Measurements from ENCODE around the gene ZIC1. TPM values are rescaled to one million over a fixed set of nuclear protein-coding genes. Genes with fewer than 3 reads are reported as not detected.

The ZIC1 gene
- total RNA-seq, 4 donors from 2014 or later = not detected

- intact Hi-C loops (cut with DNase I) = no loop called here
- Histone ChIP-seq H3K9me3 (peaks cover 0 to 4% (median 0%) of the 10 kb centered on the region in 4 donors), H3K36me3 (no peaks in the 10 kb centered on the region), H3K4me3 (no peak overlapping the region), H3K27me3 (peaks cover 0 to 100% (median 54%) of the 10 kb centered on the region in 4 donors), H3K27ac (replicated peaks in 1 of 4) (no peak overlapping the region), H3K4me1 (peaks cover 7 to 43% (median 22%) of the 10 kb centered on the region in 4 donors)
- no peak for DNase-seq (ENCODE audit: extremely low spot score)
- WGBS = 38% methylated on average over 11 of the region's 11 CpGs
- no peak for TF ChIP-seq CTCF (IDR thresholded peaks at IDR 0.05)
- no peak for TF ChIP-seq POLR2A (IDR thresholded peaks at IDR 0.05; ENCODE audit: low read depth)
- no peak for TF ChIP-seq POLR2AphosphoS5 (IDR thresholded peaks at IDR 0.05)
- no peak for TF ChIP-seq EP300 (IDR thresholded peaks at IDR 0.05)
These were observed 5.0 kb upstream of the ZIC1 start for GRCh38 chr3:147404000-147404799.

- 20% methylated on average over 16 of the region's 16 CpGs for WGBS
These were observed 4.3 kb upstream of the ZIC1 start for GRCh38 chr3:147404800-147405230.

GRCh38 chr3:147405231-147406027 is 3.7 kb upstream of the ZIC1 start:
- TF ChIP-seq POLR2A (IDR thresholded peaks at IDR 0.05; ENCODE audit: low read depth) = no peak
- no peak for TF ChIP-seq EP300 (IDR thresholded peaks at IDR 0.05)
- no peak for TF ChIP-seq CTCF (IDR thresholded peaks at IDR 0.05)
- no peak for TF ChIP-seq POLR2AphosphoS5 (IDR thresholded peaks at IDR 0.05)
- Histone ChIP-seq H3K9me3 (no peaks in the 10 kb centered on the region), H3K4me3 (no peak overlapping the region), H3K27ac (replicated peaks in 1 of 4) (no peak overlapping the region), H3K27me3 (peaks cover 9 to 100% (median 63%) of the 10 kb centered on the region in 4 donors), H3K36me3 (no peaks in the 10 kb centered on the region), H3K4me1 (peaks cover 17 to 55% (median 35%) of the 10 kb centered on the region in 4 donors)
- DNase-seq (ENCODE audit: extremely low spot score) = peak; percentile 77
- 16% methylated on average over 19 of the region's 27 CpGs for WGBS
- intact Hi-C loops (cut with DNase I) = no loop called here

More at GRCh38 chr3:147404800-147405230, 4.3 kb upstream of the ZIC1 start:
- DNase-seq (ENCODE audit: extremely low spot score) = peak; percentile 60
- TF ChIP-seq POLR2A (IDR thresholded peaks at IDR 0.05; ENCODE audit: low read depth) (no peak), EP300 (IDR thresholded peaks at IDR 0.05) (no peak), CTCF (IDR thresholded peaks at IDR 0.05) (no peak), POLR2AphosphoS5 (IDR thresholded peaks at IDR 0.05) (no peak)
- H3K9me3 ChIP-seq = peaks cover 0 to under 1% (median 0%) of the 10 kb centered on the region in 4 donors
- peaks cover 11 to 49% (median 28%) of the 10 kb centered on the region in 4 donors for H3K4me1 ChIP-seq
- intact Hi-C loops (cut with DNase I) = no loop called here
- peaks cover 4 to 100% (median 59%) of the 10 kb centered on the region in 4 donors for H3K27me3 ChIP-seq
- no peak overlapping the region for H3K4me3 ChIP-seq
- no peak overlapping the region for H3K27ac ChIP-seq (replicated peaks in 1 of 4)
- H3K36me3 ChIP-seq = no peaks in the 10 kb centered on the region

GRCh38 chr3:147406028-147406931 is 2.9 kb upstream of the ZIC1 start, which contains the start of gene ZIC4:
ZIC4 (minus strand) TSS chr3:147406543; CDS start chr3:147402797, 3,746 bp downstream.
- intact Hi-C loops (cut with DNase I) = no loop called here
- no peak within 1 kb of the TSS for H3K27ac ChIP-seq (replicated peaks in 1 of 4)
- H3K36me3 ChIP-seq = no peaks in the 10 kb centered on the region
- peak within 1 kb of the TSS in 1 of 4 donors; percentile 30 for H3K4me3 ChIP-seq
- DNase-seq (ENCODE audit: extremely low spot score) = peak; percentile 57
- H3K9me3 ChIP-seq = no peaks in the 10 kb centered on the region
- peaks cover 25 to 64% (median 43%) of the 10 kb centered on the region in 4 donors for H3K4me1 ChIP-seq
- H3K27me3 ChIP-seq = peaks cover 9 to 100% (median 70%) of the 10 kb centered on the region in 4 donors
- 7% methylated on average over 22 of the region's 25 CpGs for WGBS
- TF ChIP-seq CTCF (IDR thresholded peaks at IDR 0.05) (no peak), POLR2A (IDR thresholded peaks at IDR 0.05; ENCODE audit: low read depth) (no peak), EP300 (IDR thresholded peaks at IDR 0.05) (no peak), POLR2AphosphoS5 (IDR thresholded peaks at IDR 0.05) (no peak)
